HL-60 (cell line): ENCODE data around the gene KRT4.

ENCODE experiments used
- POLR2AphosphoS5 ChIP-seq: IDR thresholded peaks from 2 replicates; pipeline ENCODE4 v1.6.1; 2012; ENCODE audit warnings: low read depth
- TF ChIP-seq, protein P1 (sequence below): IDR thresholded peaks from one replicate; pipeline ENCODE4 v1.5.1; 2011; ENCODE audit warnings: low read length, control low read depth, inconsistent platforms; ENCODE audit not compliant: insufficient read depth
- TF ChIP-seq, protein P2 (sequence below): IDR thresholded peaks from 2 replicates; pipeline ENCODE4 v1.6.1; 2012; ENCODE audit warnings: low read depth; ENCODE audit not compliant: insufficient replicate concordance

- TF ChIP-seq, protein P1, sequence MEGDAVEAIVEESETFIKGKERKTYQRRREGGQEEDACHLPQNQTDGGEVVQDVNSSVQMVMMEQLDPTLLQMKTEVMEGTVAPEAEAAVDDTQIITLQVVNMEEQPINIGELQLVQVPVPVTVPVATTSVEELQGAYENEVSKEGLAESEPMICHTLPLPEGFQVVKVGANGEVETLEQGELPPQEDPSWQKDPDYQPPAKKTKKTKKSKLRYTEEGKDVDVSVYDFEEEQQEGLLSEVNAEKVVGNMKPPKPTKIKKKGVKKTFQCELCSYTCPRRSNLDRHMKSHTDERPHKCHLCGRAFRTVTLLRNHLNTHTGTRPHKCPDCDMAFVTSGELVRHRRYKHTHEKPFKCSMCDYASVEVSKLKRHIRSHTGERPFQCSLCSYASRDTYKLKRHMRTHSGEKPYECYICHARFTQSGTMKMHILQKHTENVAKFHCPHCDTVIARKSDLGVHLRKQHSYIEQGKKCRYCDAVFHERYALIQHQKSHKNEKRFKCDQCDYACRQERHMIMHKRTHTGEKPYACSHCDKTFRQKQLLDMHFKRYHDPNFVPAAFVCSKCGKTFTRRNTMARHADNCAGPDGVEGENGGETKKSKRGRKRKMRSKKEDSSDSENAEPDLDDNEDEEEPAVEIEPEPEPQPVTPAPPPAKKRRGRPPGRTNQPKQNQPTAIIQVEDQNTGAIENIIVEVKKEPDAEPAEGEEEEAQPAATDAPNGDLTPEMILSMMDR: no peak
- TF ChIP-seq POLR2AphosphoS5: no peak
- TF ChIP-seq, protein P2, sequence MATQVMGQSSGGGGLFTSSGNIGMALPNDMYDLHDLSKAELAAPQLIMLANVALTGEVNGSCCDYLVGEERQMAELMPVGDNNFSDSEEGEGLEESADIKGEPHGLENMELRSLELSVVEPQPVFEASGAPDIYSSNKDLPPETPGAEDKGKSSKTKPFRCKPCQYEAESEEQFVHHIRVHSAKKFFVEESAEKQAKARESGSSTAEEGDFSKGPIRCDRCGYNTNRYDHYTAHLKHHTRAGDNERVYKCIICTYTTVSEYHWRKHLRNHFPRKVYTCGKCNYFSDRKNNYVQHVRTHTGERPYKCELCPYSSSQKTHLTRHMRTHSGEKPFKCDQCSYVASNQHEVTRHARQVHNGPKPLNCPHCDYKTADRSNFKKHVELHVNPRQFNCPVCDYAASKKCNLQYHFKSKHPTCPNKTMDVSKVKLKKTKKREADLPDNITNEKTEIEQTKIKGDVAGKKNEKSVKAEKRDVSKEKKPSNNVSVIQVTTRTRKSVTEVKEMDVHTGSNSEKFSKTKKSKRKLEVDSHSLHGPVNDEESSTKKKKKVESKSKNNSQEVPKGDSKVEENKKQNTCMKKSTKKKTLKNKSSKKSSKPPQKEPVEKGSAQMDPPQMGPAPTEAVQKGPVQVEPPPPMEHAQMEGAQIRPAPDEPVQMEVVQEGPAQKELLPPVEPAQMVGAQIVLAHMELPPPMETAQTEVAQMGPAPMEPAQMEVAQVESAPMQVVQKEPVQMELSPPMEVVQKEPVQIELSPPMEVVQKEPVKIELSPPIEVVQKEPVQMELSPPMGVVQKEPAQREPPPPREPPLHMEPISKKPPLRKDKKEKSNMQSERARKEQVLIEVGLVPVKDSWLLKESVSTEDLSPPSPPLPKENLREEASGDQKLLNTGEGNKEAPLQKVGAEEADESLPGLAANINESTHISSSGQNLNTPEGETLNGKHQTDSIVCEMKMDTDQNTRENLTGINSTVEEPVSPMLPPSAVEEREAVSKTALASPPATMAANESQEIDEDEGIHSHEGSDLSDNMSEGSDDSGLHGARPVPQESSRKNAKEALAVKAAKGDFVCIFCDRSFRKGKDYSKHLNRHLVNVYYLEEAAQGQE: no peak
Observed at GRCh38 chr12:52819731-52820510, 6.0 kb upstream of the KRT4 start.
